WTC11 (cell line): Measurements from ENCODE around the gene SMAD7. TPM values are rescaled to one million over a fixed set of nuclear protein-coding genes. Genes with fewer than 3 reads are reported as not detected.
A peak's percentile ranks its signal among the peaks of the same experiment; 100 is the strongest.

ENCODE experiments used
- ATAC-seq: fragments of 200-7000 bp; cut with Tn5 transposase; 2 replicates; pipeline ENCODE4 v1.10.0; 2021; ENCODE audit warnings: mild to moderate bottlenecking, moderate library complexity
- CTCF ChIA-PET: fragments of 300-600 bp; sonication (Branson Sonifier 250); formaldehyde crosslinking; loops from one replicate; lab custom pipeline; 2021; ENCODE audit warnings: antibody characterized with exemption; lab: Charles Lee
- POLR2A ChIA-PET: fragments of 350-600 bp; sonication (Branson Sonifier 250); formaldehyde crosslinking; loops from one replicate; lab custom pipeline; 2021; ENCODE audit warnings: antibody characterized with exemption; lab: Charles Lee
- DNase-seq: peaks from one replicate; pipeline ENCODE4 v3.0.0; 2021; ENCODE audit warnings: low spot score
- H3K27ac Mint-ChIP-seq: 2 replicates; pipeline ENCODE4 v1.8.0; 2021; ENCODE audit warnings: mixed read lengths
- H3K27me3 Mint-ChIP-seq: 2 replicates; pipeline ENCODE4 v1.8.0; 2021; ENCODE audit warnings: low read depth, mild to moderate bottlenecking, moderate library complexity, mixed read lengths
- H3K36me3 Mint-ChIP-seq: 2 replicates; pipeline ENCODE4 v1.8.0; 2021; ENCODE audit warnings: mixed read lengths
- H3K4me1 Mint-ChIP-seq: 2 replicates; pipeline ENCODE4 v1.8.0; 2022; ENCODE audit warnings: mixed read lengths
- H3K4me3 Mint-ChIP-seq: 2 replicates; pipeline ENCODE4 v1.8.0; 2021; ENCODE audit warnings: mild to moderate bottlenecking, moderate library complexity, mixed read lengths
- H3K9me3 Mint-ChIP-seq: 2 replicates; pipeline ENCODE4 v1.8.0; 2021; ENCODE audit warnings: mixed read lengths
- ETV6 ChIP-seq: sonication (generic); formaldehyde crosslinking; IDR thresholded peaks from 2 replicates; pipeline ENCODE4 v1.8.1; 2022; ENCODE audit warnings: mild to moderate bottlenecking, missing genetic modification reagents
- FOXJ3 ChIP-seq: sonication (generic); formaldehyde crosslinking; IDR thresholded peaks from 2 replicates; pipeline ENCODE4 v1.9.0; 2021; ENCODE audit warnings: missing genetic modification reagents, mild to moderate bottlenecking, borderline replicate concordance
- FOXK1 ChIP-seq: sonication (generic); formaldehyde crosslinking; IDR thresholded peaks from 2 replicates; pipeline ENCODE4 v1.8.0; 2022; ENCODE audit warnings: mild to moderate bottlenecking, moderate library complexity, missing genetic modification reagents
- GTF2I ChIP-seq: fragments of 250-450 bp; sonication (Bioruptor Pico); conservative IDR thresholded peaks from 2 replicates; pipeline ENCODE4 v1.4.0; 2021; ENCODE audit warnings: mild to moderate bottlenecking
- NR2C2 ChIP-seq: sonication (generic); formaldehyde crosslinking; IDR thresholded peaks from 2 replicates; pipeline ENCODE4 v1.8.0; 2022; ENCODE audit warnings: mild to moderate bottlenecking, missing genetic modification reagents
- NR3C1 ChIP-seq: sonication (generic); formaldehyde crosslinking; conservative IDR thresholded peaks from 2 replicates; pipeline ENCODE4 v1.8.1; 2023; ENCODE audit warnings: low read depth, mild to moderate bottlenecking, missing genetic modification reagents
- SP1 ChIP-seq: sonication (generic); formaldehyde crosslinking; conservative IDR thresholded peaks from 2 replicates; pipeline ENCODE4 v1.8.1; 2022; ENCODE audit warnings: missing genetic modification reagents
- ZNF263 ChIP-seq: sonication (generic); formaldehyde crosslinking; IDR thresholded peaks from 2 replicates; pipeline ENCODE4 v1.8.1; 2022; ENCODE audit warnings: low read depth, mild to moderate bottlenecking, moderate library complexity, missing genetic modification reagents
- total RNA-seq: library from RNA; stranded (reverse); gene quantifications from 3 replicates; pipeline ENCODE4 v1.2.3, GENCODE V29; 2021
- TF ChIP-seq, protein P1 (sequence below): sonication (generic); formaldehyde crosslinking; IDR thresholded peaks from 2 replicates; pipeline ENCODE4 v1.8.1; 2022; ENCODE audit warnings: mild to moderate bottlenecking, missing genetic modification reagents, moderate library complexity, borderline replicate concordance
- TF ChIP-seq, protein P2 (sequence below): sonication (generic); formaldehyde crosslinking; IDR thresholded peaks from 2 replicates; pipeline ENCODE4 v1.8.1; 2023; ENCODE audit warnings: mild to moderate bottlenecking, missing genetic modification reagents
- TF ChIP-seq, protein P3 (sequence below): sonication (generic); formaldehyde crosslinking; IDR thresholded peaks from 2 replicates; pipeline ENCODE4 v1.8.0; 2022; ENCODE audit warnings: mild to moderate bottlenecking, missing genetic modification reagents
- TF ChIP-seq, protein P4 (sequence below): fragments of 250-450 bp; sonication (Bioruptor Pico); conservative IDR thresholded peaks from 2 replicates; pipeline ENCODE4 v1.9.0; 2021; ENCODE audit warnings: mild to moderate bottlenecking
- TF ChIP-seq, protein P5 (sequence below): fragments of 250-450 bp; sonication (Bioruptor Pico); IDR thresholded peaks from 2 replicates; pipeline ENCODE4 v1.9.0; 2021; ENCODE audit warnings: mild to moderate bottlenecking, borderline replicate concordance

SMAD7 gene
- total RNA-seq, 1 experiment from 2014 or later: 44.7 TPM

DNA sequence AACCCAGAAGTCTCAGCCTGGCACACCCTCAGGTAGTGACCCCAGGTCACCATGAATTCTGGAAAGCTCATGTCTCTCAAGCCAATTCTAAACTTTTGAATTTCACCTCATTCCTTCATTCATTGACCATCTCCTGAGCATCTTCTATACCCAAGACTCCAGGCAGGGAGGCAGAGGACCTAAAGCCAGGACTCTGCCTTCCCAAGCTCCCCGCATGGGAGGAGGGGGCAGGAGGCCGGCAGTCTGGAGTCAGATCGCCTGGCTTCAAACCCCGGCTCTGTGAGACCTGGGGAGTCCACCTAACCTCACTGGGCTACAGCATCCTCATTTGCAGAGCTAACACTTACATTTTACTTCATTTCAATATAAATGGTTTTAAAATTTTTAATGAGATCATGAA, 59.0 kb downstream of the SMAD7 start (continued):
- TF ChIP-seq, protein P1, sequence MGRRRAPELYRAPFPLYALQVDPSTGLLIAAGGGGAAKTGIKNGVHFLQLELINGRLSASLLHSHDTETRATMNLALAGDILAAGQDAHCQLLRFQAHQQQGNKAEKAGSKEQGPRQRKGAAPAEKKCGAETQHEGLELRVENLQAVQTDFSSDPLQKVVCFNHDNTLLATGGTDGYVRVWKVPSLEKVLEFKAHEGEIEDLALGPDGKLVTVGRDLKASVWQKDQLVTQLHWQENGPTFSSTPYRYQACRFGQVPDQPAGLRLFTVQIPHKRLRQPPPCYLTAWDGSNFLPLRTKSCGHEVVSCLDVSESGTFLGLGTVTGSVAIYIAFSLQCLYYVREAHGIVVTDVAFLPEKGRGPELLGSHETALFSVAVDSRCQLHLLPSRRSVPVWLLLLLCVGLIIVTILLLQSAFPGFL (CRISPR knock-in tag): no peak
- TF ChIP-seq ZNF263 (no peak), GTF2I (CRISPR knock-in tag) (no peak)

DNA sequence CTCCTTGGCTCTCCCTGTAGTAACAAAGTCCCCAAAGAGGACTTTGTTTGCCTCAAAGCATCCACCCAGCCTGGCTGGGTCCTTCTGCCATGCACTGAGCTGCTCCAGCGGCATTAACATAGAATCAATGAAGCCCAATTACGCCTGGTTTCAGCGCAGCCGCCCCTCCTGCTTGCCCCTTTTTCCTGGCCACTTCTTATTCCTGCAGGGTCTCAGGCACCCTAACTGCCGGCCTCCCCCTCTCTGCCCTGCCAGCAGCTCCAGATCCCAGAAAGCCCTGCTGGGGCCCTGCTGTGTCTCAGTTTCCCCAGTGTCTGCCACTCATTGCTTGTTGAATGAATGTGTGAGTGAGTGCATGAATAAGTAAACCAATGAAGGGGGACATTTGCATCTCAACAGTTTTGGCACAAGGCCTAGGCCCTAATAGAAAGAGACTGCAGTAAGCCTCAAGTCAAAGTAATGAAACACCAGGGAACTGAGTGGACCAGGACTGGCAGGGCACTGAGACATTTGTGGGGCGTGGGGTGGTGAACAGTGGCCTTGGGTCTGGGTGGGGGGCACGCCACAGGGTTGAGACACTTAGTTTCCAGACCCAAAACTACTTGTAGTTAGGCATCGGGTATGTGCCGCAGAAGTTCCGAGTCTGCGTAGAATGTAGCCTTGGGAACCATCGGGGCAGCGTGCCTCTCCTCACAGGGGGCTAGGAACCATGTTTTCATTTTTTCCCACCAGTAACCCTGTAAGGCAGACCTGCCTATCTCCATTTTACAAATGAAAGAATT, 60.6 kb downstream of the SMAD7 start:
- CTCF ChIA-PET: interaction anchor here (0.9 to 1.5 kb wide), 9 partner anchors 14 to 179 kb away, joined by 3 to 5 read pairs (median 3); no protein-coding TSS in a partner anchor
- Mint-ChIP-seq H3K36me3 (no peaks in the 10 kb centered on the region), H3K4me1 (peaks cover 28% of the 10 kb centered on the region), H3K27ac (peak overlapping the region; percentile 27), H3K27me3 (no peaks in the 10 kb centered on the region; the same call in 1 of the 2 replicates), H3K4me3 (no peak overlapping the region), H3K9me3 (no peaks in the 10 kb centered on the region)
- POLR2A ChIA-PET: interaction anchor here (1.1 kb wide), 1 partner anchor 14 kb away, joined by 3 read pairs; no protein-coding TSS in a partner anchor
- TF ChIP-seq ETV6 (CRISPR knock-in tag) (no peak), FOXK1 (CRISPR knock-in tag) (no peak), SP1 (CRISPR knock-in tag) (no peak), FOXJ3 (no peak)
- TF ChIP-seq, protein P2, sequence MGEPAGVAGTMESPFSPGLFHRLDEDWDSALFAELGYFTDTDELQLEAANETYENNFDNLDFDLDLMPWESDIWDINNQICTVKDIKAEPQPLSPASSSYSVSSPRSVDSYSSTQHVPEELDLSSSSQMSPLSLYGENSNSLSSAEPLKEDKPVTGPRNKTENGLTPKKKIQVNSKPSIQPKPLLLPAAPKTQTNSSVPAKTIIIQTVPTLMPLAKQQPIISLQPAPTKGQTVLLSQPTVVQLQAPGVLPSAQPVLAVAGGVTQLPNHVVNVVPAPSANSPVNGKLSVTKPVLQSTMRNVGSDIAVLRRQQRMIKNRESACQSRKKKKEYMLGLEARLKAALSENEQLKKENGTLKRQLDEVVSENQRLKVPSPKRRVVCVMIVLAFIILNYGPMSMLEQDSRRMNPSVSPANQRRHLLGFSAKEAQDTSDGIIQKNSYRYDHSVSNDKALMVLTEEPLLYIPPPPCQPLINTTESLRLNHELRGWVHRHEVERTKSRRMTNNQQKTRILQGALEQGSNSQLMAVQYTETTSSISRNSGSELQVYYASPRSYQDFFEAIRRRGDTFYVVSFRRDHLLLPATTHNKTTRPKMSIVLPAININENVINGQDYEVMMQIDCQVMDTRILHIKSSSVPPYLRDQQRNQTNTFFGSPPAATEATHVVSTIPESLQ (CRISPR knock-in tag): no peak
- TF ChIP-seq, protein P3, sequence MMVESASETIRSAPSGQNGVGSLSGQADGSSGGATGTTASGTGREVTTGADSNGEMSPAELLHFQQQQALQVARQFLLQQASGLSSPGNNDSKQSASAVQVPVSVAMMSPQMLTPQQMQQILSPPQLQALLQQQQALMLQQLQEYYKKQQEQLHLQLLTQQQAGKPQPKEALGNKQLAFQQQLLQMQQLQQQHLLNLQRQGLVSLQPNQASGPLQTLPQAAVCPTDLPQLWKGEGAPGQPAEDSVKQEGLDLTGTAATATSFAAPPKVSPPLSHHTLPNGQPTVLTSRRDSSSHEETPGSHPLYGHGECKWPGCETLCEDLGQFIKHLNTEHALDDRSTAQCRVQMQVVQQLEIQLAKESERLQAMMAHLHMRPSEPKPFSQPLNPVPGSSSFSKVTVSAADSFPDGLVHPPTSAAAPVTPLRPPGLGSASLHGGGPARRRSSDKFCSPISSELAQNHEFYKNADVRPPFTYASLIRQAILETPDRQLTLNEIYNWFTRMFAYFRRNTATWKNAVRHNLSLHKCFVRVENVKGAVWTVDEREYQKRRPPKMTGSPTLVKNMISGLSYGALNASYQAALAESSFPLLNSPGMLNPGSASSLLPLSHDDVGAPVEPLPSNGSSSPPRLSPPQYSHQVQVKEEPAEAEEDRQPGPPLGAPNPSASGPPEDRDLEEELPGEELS: no peak
- TF ChIP-seq, protein P4, sequence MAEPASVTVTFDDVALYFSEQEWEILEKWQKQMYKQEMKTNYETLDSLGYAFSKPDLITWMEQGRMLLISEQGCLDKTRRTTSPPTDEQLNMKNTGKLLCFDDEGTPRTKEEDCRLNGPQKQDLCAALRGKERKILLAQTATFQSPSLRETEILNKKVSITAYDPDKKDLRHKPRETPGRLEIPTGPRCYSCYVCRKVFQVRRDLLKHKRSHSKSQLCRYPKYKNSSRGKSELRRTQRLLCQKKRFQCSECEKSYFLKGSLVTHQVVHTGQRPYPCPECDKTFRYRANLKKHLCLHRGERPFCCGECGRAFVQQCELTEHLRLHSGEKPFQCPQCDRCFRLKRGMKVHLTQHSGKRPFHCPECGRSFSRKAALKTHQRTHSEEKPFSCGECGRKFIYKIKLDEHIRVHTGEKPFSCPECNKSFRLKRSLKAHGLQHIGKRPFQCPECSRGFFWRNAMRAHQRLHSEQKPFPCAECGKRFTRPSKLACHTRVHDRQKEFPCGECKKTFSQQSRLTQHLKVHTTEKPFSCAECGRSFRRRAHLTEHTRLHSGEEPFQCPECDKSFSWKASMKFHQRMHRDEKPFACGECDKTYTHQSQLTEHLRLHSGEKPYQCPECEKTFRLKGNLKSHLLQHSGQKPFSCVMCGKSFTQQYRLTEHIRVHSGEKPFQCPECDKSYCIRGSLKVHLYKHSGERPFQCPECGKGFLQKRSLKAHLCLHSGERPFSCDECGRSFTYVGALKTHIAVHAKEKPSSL: no peak
- no peak for DNase-seq
- ATAC-seq: peak; percentile 8

DNA sequence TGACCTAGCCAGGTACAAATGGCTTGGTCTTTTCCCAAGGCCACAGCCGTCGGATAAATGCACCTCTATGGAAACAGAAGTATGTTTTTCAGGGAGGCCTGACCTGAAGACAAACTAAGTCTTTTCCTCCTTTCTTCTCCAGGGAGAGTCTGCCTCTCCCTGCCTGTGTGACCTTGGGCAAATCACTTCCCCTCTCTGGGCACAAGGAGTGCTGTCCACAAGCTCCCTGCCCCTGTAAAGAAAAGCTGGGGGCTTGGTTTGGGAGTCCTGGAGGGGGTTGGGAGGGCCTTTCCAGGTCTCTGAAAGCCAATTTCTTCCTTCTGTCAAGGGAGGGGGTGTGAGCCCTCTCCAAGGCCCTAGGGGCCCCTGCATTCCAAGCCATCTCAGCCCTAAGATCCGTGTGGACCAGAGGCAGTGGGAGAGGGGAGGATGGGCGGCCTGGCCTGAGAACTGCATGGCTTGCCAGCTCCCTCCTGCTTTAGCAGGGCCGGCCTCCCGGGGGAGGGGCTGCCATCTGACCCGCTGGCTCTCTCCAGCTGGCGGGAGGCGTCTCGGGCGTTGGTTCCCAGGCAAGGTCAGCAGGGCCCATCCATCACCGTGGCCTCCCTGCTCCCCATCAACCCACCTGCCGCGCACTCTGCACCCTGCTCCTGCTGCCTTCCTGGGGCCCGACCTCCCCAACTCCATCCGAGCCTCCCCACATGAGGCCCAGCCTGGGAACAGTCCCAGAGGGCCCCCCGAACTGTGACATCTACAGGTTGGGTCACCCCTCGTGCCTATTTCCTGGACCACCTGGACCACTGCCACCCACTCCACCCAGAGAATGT, 61.4 kb downstream of the SMAD7 start:
- POLR2A ChIA-PET: interaction anchor here (1.1 kb wide), 1 partner anchor 13 kb away, joined by 3 read pairs; no protein-coding TSS in a partner anchor
- Mint-ChIP-seq H3K27me3 (peaks cover 4% of the 10 kb centered on the region; the same call in 1 of the 2 replicates), H3K4me1 (peaks cover 28% of the 10 kb centered on the region)
- ATAC-seq (peak; percentile 82), DNase-seq (peak; percentile 73)
- TF ChIP-seq NR3C1 (CRISPR knock-in tag): no peak
- TF ChIP-seq, protein P5, sequence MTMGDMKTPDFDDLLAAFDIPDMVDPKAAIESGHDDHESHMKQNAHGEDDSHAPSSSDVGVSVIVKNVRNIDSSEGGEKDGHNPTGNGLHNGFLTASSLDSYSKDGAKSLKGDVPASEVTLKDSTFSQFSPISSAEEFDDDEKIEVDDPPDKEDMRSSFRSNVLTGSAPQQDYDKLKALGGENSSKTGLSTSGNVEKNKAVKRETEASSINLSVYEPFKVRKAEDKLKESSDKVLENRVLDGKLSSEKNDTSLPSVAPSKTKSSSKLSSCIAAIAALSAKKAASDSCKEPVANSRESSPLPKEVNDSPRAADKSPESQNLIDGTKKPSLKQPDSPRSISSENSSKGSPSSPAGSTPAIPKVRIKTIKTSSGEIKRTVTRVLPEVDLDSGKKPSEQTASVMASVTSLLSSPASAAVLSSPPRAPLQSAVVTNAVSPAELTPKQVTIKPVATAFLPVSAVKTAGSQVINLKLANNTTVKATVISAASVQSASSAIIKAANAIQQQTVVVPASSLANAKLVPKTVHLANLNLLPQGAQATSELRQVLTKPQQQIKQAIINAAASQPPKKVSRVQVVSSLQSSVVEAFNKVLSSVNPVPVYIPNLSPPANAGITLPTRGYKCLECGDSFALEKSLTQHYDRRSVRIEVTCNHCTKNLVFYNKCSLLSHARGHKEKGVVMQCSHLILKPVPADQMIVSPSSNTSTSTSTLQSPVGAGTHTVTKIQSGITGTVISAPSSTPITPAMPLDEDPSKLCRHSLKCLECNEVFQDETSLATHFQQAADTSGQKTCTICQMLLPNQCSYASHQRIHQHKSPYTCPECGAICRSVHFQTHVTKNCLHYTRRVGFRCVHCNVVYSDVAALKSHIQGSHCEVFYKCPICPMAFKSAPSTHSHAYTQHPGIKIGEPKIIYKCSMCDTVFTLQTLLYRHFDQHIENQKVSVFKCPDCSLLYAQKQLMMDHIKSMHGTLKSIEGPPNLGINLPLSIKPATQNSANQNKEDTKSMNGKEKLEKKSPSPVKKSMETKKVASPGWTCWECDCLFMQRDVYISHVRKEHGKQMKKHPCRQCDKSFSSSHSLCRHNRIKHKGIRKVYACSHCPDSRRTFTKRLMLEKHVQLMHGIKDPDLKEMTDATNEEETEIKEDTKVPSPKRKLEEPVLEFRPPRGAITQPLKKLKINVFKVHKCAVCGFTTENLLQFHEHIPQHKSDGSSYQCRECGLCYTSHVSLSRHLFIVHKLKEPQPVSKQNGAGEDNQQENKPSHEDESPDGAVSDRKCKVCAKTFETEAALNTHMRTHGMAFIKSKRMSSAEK: no peak
- no peak for TF ChIP-seq NR2C2 (CRISPR knock-in tag)
- TF ChIP-seq, all 79 proteins: peak for 0
- H3K4me3 Mint-ChIP-seq: no peak overlapping the region
- peak overlapping the region; percentile 27; the same call in 1 of the 2 replicates for H3K27ac Mint-ChIP-seq
- CTCF ChIA-PET: interaction anchor here (1.0 to 1.5 kb wide), 7 partner anchors 13 to 178 kb away, joined by 3 to 5 read pairs (median 3); no protein-coding TSS in a partner anchor
- no peaks in the 10 kb centered on the region for H3K36me3 Mint-ChIP-seq
- H3K9me3 Mint-ChIP-seq: no peaks in the 10 kb centered on the region
